DMS114 treated with DMSO at 0.1 percent for 48 hours (cell line): Measurements from ENCODE around the gene FOXN4.

ENCODE experiments used
- DNase-seq: peaks from one replicate; lab custom pipeline; 2025; ENCODE audit not compliant: unreplicated experiment; lab: John Stamatoyannopoulos, UW

The FOXN4 gene

DNA sequence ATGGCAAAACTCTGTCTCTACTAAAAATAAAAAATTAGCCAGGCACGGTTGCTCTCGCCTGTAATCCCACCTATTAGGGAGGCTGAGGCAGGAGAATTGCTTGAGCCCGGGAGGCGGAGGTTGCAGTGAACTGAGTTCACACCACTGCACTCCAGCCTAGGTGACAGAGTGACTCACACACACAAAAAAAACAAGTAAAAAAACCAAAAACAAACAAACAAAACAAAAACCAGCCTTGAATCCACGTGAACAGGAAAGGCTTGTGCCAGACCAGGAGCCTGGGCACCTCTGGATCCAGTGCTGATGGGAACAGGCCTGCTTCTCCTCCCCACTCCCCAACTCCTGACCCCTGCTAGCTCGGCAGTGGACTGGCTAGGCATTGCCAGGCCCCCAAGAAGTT, 3.5 kb downstream of the FOXN4 start:
- DNase-seq: no peak

DNA sequence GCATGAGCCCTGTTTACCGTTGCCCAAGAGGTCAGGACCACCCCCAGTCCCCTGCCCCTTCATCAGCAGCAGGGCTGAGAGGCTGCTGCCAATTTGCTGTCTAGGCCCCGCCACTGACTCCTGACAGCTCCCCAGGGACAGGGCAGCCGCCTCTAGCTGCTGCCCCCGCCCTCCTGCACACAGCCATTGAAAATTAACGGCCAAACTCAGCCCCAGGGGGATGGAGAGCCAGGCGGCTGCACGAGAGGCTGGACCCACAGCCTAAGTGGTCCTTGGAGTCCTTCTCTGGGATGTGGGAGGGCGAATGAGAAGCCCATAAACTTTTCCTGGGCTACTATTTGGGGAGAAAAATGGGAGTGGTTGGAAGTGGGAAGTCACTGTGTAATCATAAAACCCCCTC, 4.6 kb downstream of the FOXN4 start:
- DNase-seq: no peak

DNA sequence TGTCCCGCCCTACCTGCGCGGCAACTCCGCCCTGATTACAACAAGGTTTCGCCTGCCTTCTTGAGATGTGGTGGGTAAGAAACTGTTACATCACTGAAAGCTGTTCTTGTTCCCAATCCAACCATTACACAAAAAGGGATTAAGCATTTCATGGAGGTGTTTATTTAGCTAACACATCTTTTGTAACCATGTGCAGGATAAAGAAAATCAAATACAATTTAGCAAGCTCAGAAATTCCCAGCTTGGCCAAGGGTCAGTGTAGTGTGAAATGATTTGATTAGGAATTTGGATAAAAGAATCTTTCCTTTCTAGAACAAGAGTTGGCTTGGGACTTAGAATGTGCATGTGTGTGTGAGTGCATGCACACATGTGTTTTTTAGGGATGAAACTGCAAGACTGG, 6.3 kb downstream of the FOXN4 start:
- no peak for DNase-seq

DNA sequence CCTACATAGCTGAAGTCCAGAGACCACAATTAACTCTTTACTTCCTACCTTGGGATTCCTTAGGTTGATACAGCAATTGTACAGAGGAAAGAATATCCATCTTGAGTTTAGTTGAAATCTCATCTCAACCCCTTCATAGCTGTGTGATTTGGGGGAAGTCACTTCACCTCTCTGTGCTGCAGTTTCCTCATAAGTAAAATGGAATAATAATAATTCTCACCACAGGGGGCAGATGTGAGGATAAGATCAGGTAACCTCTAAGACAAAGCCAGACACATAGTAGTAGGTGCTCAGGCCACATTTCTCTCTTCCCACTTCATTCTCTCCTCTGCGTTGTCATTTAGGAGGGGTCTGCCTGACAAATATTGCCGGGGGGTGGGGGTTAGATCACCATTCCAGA, 6.7 kb downstream of the FOXN4 start:
- no peak for DNase-seq

DNA sequence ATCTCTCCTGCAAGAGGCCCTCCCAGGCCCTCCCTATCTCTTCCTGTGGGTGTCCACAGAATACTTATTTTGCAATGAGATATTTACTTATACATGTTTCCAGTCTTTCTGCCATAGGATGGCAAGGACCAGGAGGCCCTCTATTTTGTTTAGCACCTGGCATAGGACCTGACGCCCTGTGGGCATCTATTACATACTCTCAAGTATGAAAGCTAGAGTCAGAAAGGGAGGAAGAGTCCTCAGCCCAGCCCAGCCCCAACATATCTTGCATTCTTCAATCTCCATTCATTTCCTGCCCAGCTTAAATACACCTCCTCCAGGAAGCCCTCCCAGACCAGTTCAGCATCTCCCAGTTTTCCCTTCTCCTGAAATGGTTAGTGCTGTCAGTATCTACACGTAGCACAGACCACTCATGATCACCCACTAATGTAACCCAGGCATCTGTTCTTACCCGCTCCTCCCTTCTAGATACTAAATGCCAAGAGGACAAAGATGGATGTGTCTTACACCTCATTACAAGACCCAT, 7.4 kb downstream of the FOXN4 start:
- no peak for DNase-seq

DNA sequence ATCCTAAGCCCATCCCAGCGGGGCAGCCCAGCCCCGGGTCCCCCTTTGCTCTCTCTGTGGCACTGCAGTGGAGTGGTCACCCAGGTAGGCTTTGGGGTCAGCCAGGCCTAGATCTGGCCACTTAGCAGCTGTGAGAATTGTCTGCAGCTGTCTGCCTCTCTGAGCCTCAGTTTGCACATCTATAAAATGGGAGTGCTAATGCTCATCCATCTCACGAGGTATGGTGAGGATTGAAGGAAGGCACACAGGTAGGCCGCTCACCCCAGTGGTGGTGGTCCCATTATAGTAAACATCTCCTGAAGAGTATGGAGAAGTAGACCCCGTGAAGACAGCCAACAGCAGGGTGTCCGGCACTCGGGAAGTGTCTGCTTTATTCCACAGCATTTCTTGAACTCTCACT, 9.2 kb downstream of the FOXN4 start:
- DNase-seq: no peak

DNA sequence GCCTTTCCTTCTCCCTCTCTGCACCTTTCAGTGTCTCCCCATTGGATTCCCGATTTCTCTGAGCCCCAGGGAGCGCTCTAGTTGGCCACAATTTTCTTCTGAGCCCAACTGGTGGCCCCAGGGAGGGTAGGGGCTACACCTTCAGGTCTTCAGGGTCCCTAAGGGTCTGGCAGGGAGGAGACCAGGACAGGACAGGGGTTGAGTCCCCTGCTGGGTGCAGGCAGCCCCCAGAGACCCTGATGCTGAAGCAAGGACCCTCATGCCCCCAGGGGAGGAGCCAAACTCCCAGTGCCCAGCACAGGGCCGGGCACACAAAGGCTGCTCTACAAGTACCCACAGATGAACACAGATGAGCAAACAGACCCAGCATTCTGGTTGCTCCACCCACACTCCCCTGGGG, 12.7 kb downstream of the FOXN4 start:
- no peak for DNase-seq

DNA sequence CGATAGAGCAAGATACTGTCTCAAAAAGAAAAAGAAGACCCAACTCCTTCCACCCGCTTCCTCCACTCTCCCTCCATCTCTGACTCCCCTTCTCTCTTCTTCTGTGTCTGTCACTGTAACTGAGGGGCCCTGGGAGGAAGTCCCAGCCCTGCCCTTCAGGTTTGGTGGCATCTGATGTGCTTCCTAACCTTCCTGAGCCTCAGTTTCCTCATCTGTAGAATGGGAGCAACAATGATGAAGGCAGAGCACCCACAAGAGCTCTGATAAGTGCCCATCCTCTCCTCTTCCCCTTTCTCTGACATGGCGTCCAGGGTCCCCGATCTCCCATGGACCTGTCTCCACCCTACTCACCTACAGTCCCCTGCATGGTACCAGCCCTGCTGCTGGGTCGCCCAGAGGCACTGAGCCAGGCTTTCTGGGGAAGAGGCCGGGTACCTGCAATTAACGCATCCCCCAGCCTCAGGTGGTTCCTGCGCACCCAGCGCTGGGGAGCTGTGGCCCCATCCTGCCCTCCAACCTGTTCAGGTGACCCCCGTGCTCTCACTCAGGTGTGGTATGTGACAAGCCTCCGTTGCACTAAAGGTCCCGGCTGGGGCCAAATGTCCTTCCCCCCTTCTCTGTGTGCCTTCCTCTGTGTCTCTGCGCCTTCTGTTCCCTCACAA, 13.2 kb downstream of the FOXN4 start:
- no peak for DNase-seq

DNA sequence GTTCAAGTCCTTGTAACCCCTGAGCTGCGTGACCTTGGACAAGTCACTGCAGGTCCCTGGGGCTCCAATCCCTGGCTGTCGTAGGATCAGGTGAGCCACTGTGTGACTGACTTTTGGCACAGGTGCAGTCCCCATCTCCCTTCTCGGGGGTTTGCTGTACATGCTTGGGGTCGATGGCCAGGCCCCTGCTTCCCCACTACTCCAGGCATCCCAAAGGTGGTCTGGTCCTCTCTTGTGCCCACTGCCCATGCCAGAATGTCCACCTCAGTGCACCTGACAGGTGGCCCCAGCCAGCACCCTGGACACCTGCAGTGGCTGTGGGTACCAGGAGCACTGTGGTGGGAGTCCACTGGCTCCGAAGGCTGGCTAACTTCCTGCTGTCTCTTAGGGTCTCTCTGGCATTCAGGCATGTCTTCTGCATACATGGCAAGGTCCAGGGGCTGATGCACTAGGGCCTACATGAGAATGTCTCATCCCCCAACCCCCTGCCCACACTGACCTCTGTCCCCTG, 14.7 kb downstream of the FOXN4 start:
- DNase-seq: no peak

DNA sequence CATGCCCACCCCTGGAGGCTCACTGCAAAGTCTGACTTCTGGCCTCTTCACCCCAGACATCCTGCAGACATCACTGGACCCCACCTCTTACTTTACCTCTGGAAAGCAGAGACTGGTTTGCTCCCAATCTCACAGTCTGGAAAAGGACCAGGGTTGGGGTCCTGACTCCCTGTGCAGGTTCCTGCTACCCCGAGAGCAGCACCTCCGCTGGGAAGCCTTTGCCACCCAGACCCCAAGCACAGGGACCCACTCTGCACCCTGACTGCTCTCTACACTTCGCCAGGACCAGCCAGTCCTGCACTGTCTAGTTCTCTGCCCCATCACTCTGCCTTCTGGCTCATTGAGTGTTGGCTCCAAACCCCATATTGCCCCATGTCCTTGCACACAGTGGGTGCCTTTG, 16.0 kb downstream of the FOXN4 start:
- DNase-seq: no peak

DNA sequence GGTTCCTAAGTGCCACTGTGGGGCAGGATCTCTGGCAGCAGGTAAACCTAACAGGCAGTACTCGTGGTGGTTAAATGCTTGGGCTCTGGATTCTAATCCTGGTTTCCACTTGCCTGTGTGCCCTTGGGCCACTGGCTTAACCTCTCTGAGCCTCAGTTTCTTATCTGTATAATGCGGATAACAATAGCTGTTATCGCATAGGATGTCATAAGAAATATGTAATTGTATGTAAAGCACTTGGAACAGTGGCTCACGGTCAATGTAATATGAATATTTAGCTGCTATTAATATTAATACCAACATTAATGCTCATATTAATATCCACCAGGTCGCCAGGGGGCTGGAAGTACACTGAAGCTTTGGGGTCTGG, 16.8 kb downstream of the FOXN4 start:
- no peak for DNase-seq

DNA sequence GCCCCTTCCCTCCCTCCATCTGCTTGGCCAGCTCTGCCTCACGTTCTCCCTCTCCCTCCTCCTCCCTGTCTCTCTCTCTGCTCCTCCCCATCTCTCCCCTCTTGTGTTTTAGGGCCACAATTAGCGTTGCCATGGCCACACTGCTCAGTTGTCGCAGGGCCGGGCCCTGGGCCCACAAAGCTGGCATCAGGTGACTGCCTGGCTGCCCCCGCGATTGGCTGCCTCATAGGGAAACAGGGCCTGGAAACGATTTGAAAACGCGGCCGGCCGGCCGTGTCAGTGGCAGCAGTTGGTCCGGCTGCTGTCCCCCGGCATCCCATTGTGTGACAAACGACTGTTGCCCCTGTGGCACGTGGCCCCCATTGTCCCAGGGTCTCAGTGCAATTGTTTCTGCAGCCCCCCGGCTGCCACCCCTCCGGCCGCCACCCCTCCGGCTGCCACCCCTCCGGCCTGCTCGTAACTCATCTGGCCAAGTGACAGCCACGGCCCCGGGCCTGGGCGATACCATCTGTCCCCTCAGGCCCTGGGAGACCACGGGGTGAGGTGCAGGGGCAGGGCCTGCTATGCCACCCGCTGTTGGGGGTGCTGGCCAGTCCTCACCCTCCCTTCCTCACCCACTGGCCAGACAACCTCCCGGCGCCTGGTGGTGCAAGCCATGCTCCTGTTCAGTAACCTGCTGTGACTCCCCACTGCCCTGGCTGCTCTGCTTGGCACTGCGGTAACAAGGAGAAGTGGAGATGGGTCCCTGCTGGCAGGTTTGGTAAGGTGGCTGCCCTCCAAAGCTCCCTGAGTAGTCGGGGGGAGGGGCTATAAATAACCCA, 17.4 kb downstream of the FOXN4 start:
- no peak for DNase-seq

DNA sequence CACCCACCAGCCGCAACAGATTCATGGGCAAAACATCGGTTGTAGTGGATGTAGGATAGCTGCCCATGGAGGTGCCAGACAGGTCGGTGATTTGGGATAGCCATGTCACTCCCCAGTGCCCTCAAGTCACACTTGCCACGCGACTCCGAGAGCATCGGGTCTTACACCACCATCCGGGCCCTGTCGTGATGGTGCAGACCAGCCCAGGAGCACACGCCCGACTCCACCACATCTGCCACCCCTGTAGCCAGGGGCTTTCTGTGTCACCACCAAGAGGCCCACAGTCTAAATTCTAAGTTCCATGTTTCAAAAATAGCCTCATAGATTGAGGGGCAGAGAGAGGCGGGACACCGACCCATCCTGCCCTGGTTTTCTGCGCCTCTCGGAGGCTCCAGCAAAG, 18.0 kb downstream of the FOXN4 start:
- DNase-seq: no peak

DNA sequence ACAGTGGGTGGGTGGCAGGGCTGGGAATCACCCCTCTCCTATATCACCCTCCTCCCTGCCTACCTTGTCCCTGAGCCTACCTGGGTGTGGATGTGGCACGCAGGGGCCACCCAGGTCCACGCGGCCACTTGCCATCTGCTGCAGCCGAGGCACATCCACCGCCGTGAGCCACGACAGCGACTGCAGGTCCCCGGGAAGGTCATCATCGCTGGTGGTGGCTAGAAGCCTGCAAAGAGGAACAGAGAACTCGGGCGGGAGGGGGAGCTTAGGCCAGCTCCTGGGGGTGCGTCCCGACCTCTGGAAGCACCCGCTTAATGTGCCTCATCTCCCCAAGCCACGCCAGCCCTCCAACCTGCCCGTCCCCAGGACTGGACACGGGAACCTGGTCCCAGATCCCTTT, 19.0 kb downstream of the FOXN4 start:
- no peak for DNase-seq

DNA sequence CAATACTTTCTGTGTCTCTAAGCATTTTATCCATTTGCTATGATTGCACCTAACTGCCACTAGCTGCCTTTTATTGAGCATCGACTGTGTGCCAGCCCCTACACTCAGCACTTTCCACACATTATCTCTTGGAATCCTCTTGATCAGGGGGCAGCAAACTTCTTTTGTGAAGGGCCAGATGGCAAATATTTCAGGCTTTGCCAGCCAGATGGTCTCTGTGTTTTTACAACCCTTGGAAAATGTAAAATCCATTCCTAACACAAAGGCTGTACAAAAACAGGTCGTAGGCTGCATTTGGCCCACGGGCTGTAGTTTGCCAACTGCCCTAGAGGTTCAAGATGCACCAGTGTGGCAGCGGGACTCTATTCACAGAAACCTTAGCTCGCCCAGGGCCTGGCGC, 19.5 kb downstream of the FOXN4 start:
- DNase-seq: no peak

DNA sequence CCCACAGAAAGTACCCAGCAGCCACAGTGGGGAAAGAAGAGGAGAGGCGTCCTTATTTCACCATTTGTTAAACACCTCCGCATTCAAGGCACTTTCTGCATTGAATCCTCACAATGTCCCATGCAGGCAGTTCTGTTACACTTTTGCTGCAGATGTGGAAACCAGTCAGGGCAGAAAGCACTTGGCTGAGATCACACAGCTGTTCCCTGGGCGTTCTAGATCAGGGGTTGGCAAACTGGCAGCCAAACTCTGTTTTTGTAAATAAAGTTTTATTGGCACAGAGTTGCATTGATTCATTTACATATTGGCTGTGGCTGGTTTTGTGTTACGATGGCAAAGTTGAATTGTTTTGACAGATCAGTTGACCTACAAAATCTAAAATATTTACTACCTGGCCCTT, 20.1 kb downstream of the FOXN4 start:
- DNase-seq: no peak

DNA sequence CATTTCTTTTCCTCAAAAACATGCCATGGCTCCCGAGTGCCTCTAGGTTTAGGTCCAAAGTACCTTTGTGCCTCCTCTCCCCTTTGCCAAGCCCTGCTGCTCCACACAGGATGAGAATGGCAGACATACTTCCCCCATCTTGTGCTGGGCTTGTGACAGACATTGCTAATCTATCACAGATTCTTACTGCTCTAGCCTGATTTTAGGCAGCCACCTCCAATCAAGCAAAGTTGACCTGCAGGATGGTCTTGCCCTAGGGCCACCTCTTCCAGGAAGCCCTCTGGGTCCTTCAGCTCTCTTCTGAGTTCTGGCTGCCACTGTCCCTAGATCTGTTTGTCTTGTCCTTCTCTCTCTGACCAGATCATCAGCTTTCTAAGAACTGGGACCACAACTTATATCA, 20.5 kb downstream of the FOXN4 start:
- peak; percentile 19 for DNase-seq

DNA sequence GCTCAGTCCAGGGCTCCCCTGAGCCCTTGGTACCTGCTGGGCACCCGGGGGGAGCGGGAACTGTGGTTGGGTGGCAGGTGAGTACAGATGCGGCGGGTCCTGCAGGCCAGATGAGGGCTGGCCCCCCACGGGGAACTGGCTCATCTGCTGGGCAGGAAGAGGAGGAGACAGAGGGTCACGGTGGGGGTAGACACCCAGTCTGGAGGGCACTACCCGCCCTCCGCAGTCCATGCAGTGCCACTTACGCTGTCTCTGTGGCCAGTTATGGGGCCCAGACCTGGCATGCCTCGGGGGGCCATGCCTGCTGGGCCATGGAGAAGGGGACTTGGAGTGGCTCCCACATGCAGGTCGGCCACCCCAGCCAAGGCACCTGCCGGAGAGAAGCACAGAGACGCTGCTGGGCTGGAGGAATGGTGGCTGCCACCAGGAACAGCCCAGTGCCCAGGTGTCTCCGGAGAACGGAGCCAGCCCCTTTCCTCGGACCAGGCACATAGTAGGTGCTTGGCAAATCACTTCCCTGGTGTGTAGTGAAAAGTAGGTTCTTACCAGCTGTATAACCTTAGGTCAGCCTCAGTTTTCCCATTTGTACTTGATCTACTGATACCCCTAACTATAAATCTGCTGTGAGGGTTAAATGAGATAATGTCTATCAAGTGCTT, 21.1 kb downstream of the FOXN4 start:
- DNase-seq: no peak

DNA sequence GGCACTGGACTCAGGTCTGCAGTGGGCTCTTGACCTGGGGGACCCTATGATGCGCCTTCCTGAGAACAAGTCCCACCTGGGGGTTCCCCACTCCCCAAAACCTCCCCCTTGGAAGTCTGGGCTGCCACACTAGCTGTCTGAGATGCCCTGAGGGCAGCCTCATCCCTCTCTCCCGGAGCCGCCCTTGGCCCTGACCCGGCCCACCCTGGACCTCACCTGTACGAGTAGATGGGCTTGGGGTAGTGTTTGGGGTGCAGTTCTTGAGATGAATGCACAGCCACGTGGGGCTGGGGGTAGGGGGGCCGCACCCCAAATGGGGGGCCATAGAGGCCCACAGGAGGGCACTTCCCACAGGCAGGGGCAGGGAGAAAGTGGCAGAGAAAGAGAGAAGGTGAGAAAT, 21.9 kb downstream of the FOXN4 start:
- DNase-seq: no peak

DNA sequence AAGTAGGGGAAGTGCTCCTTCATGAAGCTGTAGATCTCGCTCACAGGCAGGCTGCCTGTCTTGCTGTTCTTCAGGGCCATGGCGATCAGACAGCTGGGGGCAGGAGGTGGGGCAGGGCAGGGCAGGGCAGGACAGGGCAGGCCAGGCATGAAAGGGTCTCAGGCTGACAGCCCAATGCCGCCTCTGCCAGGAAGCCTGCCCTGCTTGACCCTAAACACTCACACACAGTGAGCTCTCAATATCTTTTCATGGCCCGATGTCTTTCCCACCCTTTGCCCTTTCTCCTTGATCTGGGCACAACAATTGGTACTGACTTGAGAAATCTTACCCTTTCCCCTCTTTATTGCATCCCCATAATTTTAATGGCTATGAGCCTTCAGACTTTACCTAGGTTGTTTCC, 22.4 kb downstream of the FOXN4 start:
- DNase-seq: no peak

DNA sequence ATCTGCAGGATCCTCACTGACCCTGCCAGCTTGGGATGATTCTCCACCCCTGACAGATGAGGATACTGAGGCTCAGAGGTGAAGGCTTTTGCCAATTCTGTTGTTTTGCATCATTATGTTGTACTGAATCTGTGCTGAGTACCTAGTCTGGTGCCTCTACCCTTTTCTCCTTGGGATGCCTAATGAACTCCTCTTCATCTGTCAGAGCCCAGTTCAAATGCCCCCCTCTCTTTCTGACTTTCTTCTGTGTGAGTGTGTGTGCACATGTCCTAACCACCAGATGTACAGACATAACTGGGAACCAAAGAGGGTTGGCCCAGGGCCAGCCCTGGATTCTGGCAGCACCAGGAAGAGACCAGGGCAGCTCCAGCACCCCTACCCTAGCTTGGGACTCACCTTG, 22.8 kb downstream of the FOXN4 start:
- DNase-seq: no peak

DNA sequence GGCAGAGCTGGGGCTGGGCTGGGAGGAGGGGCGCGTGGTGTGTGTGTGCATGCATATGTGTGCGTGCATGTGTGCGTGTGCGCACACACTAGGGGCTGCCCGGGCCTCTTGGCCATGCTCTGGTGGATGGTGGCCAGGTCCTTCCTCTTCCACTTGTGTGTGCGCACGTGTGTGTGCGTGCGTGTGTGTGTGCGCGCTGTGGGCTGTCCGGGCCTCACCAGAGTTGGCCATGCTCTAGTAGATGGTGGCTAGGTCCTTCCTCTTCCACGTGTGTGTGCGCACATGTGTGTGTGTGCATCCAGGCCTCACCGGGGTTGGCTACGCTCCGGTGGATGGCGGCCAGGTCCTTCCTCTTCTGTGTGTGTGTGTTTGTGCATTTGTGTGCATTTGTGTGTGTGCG, 24.7 kb downstream of the FOXN4 start:
- DNase-seq: no peak
